GM11168 (cell line): ENCODE results near the gene ASNSD1.

Source experiments
- in situ Hi-C: fragments of 300-500 bp; cut with MboI; formaldehyde crosslinking; loops from one replicate; pipeline ENCODE4 v1.12.0; 2022; ENCODE audit warnings: low sequenced_read_pairs; ENCODE audit not compliant: unreplicated experiment

ASNSD1 gene

DNA sequence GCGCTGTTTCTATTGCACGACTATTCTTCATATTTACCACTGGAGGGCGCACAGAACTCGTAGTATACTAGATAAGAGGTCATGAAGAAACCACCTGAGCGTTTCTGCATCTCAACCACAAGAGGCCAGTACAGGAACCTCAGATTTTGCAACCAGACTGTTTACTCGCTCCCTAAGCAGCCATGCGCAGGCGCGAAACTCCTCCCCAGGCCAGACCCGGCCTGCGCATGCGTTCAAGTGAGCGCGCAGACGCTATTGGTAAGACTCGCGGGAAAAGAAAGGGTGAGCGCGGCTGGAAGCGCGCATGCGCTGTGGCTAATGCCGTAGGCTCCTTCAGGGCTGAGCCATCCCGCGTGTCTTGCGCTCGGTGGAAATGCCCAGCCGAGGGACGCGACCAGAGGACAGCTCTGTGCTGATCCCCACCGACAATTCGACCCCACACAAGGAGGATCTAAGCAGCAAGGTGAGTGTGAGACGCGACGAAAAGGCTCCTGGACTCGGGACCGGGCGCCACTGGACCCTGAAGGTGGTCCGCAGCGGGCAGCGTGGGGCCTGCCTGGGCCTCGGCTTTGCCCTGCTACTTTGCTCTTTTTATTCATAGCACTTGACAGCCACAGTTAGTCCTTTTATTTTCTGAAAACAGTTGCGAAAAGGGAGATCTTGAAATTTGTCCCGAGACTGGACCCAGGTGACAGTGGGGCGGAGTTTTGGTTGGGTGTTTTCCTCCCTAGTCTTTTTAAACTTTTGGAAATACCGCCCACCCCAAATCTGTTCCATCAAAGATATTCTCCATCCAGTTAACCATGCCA lies at the start of gene ASNSD1:
ASNSD1 (plus strand) TSS at position 312 of the 809 bp plus-strand sequence. CDS start 4,674 bp downstream, outside the sequence.
- in situ Hi-C loops: loop anchor here (25.0 kb wide), 1 partner anchor 401 kb away; the partner anchor contains the start of gene MSTN

DNA sequence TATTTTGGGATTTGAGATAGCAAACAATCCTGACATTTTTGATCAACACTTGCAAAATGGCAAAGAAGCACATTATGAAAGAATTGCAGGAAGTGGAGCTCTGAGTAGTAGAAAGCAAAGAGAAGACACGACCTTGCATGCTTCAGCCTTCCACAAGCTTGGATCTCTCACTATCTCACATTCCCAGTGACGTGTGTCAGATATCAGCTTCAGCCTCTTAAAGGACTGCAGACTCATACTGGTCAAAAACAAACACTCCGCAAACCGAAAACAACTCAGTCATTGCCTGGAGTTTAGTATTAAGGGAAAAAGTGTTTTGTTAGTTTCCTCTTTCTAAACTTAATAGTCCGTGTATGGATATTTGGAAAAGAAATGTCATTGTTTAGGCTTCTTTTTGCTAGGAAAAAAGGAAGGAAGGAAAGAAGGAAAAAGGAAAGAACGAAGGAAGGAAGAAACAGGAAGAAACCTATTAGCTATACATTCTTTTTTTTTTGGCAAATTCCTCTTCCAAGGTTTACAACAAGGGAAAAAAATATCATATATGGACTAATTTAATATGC lies 48.1 kb upstream of the ASNSD1 start:
- in situ Hi-C loops: no loop called here

DNA sequence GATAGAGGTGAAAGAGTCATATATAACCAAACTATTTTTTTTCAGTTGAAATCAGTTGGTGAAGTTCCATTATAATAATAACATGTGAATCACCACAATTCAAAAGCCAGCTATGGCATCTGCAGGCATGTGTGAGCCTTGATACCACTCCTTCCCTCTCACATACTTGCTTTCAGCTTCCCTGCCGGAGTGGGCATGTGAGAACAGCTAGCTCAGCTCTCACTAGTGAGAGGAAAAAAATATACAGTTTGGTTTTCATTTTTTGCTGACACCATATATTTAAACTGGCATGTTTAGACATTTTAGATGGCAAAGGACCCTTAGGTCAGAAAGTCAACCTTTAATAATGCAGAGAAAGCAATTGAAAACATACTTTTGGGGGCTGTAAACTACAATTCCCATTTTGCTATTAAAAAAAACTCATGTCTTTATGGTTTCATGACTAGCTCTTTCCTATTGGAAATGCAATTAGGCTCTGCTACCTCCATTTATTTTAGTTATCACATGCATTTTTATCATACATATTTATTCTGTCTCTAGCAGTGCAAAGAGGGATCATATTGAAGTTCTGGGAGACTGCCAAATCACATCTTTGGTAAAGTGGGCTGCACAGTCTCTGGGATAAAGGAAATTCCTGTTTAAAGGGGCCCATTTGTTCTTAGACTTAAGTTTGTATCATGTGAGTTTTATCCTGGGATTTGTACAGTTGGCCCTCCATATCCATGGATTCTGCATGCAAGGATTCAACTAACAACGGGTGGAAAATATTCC lies 47.4 kb upstream of the ASNSD1 start:
- in situ Hi-C loops: no loop called here

- in situ Hi-C loops: no loop called here
Observed at GRCh38 chr2:189614585-189614984, 46.7 kb upstream of the ASNSD1 start.

DNA sequence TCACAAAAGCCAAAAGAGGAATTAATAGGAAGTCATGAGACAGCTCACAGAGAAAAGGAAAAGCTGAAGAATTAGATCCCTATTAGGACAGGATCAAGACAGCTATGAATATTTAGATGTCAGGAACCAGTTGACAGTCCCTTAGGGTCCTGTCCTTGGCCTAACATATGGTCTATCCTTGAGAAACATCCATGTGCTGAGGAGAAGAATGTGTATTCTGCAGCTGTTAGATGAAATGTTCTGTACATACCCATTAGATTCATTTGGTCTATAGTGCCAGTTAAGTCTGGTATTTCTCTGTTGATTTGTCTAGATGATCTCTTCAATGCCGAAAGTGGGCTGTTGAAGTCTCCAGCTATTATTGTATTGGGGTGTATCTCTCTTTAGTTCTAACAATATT lies 43.1 kb upstream of the ASNSD1 start:
- in situ Hi-C loops: no loop called here

DNA sequence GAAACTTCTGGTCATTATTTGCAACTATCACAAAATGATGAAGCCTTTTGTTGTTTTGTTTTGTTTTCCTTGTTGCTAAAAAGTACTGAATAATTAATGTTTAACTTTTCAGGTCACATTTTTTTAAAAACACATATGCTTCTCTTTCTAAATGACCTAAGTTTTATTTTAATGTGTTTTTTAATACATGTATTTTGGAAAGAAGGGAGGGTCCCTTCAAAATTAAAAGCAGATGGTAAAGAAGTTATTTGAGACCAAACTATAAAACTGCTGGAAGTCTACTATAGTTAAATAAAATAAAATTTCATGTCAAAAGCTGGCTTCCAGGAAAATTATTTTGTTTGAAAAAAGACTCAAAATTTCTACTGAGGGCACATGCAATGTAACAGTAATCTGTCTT lies 39.5 kb upstream of the ASNSD1 start:
- in situ Hi-C loops: no loop called here

- in situ Hi-C loops: no loop called here
Observed at GRCh38 chr2:189623049-189623448, 38.2 kb upstream of the ASNSD1 start.

GRCh38 chr2:189624648-189625355 lies 36.5 kb upstream of the ASNSD1 start:
- in situ Hi-C loops: no loop called here

DNA sequence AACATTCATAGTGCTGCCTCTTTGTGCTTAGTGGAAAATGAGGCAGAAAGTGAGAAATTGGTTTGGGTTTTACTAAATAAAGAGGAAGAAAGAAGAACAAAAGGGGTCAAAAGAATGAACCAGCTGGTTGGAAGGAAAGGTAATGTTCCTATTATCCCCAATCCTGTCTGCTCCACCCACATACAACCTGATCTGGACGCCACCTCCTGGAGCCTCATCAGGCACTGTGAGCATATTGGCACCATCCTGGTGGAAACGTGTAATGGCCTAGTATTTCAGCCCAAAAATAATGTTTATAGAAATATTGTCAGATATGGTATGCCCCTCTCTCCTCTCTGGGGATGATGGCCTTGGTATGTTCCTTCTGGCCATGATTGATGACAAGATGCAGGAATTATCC lies 35.6 kb upstream of the ASNSD1 start:
- in situ Hi-C loops: no loop called here

GRCh38 chr2:189627789-189628188 lies 33.5 kb upstream of the ASNSD1 start:
- in situ Hi-C loops: no loop called here

DNA sequence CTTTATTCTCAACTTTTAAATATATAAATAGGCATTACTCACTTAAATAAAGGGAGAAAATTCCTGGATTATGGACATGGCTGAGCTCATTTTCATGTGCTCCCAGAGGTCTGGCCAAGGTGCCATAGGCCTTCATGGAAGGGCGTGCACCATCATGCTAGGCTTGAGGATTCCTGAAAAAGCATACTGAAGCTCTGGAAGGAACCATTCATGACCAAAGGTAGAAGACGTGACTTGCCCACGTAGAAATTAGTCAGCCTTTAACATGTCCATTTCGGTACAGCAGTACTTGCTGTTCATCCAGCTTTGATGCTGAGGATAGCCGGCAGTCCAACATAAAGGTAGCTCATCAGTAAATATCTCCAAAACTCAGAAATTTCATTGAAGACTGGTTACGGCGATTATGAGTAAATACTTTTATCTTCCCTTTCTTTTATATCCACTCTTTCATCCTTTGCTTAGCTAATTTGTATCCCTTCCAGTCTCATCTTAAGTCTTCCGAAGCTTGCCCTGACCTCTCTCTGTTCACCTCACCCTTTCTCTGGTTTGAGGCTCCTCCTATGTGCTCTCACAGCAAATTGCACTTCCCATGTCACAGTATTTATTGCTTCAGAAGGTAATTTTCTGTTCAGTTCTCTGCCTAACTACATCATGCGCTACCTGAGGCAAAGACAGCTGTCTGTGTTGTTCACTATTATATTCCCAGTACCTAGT lies 32.3 kb upstream of the ASNSD1 start:
- in situ Hi-C loops: no loop called here

DNA sequence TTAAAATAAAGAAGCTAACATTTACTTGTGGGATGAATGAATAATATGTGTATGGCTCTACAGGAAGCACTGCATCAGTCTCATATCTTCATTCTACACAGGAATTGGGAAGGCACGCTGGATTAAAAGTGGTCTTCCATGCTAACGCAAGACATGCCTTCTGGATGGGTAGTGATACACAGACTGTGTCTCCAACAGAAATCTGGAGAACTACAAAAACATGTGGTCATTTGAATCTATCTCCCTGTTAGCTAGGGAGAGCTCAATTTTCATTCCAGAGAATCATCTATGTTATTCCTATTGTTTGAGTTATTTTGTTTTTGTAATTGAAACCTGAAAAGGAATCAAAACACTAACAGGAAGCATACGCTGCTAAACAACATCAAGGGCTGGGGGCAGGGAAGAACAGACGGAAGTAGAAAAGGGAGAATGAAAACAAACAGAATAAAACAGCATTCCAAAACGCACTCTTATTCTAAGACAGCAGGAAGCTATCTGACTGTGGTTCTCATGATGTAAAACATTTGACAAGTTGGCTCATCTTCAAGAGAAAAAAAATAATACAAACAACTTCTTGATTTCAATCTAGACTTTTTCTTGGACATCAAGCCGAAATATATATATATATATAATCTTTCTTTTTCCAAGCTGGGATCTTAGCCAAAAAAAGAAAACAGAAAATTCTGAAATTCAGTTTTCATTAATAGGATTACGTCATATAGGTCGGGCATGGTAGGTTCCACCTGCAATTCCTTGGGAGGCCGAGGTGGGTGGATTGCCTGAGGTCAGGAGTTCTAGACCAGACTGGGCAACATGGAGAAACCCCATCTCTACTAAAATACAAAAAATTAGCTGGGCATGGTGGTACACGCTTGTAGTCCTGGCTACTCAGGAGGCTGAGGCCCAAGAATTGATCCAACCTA lies 31.5 kb upstream of the ASNSD1 start:
- in situ Hi-C loops: loop anchor here (10.0 kb wide), 1 partner anchor 55 kb away; no protein-coding TSS in a partner anchor

- in situ Hi-C loops: loop anchor here (10.0 kb wide), 1 partner anchor 57 kb away; no protein-coding TSS in a partner anchor
Observed at GRCh38 chr2:189631849-189632248, 29.4 kb upstream of the ASNSD1 start.

DNA sequence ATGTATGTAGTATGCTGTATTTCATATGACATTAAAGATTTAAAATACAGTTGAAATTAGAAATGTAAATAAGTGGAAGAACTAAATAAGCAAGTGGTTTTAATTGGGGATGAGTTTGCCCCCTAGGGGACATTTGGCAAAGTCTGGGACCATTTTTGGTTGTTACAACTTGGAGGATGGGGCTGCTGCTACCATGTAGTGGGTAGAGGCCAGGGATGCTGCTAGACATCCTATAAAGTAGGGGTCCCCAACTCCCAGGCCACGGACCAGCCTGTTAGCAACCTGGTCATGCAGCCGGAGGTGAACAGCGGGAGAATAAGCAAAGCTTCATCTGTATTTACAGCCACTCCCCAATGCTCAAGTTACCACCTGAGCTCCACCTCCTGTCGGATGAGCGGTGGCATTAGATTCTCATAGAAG lies 27.9 kb upstream of the ASNSD1 start:
- in situ Hi-C loops: loop anchor here (10.0 kb wide), 1 partner anchor 59 kb away; no protein-coding TSS in a partner anchor

DNA sequence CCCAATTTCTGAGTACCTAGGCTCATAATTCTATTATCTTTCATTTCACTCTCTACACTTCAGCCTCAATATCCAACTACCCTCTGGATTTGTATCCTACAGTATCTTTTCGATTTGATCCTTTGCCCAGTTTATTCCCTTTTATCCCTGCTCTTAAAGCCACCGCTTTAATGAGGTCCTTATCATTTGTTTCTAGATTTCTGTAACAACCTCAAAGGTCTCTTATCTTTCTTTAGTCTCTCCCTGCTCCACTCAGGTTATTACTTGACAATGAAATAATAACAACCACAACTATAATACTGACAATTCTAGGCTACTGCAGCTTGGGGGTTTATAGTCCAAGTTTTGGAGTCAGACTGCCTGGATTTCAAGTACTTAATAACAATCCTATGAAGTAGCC lies 25.9 kb upstream of the ASNSD1 start:
- in situ Hi-C loops: loop anchor here (10.0 kb wide), 1 partner anchor 61 kb away; no protein-coding TSS in a partner anchor

- in situ Hi-C loops: loop anchor here (10.0 kb wide), 1 partner anchor 64 kb away; no protein-coding TSS in a partner anchor
Observed at GRCh38 chr2:189638301-189639006, 22.8 kb upstream of the ASNSD1 start.

DNA sequence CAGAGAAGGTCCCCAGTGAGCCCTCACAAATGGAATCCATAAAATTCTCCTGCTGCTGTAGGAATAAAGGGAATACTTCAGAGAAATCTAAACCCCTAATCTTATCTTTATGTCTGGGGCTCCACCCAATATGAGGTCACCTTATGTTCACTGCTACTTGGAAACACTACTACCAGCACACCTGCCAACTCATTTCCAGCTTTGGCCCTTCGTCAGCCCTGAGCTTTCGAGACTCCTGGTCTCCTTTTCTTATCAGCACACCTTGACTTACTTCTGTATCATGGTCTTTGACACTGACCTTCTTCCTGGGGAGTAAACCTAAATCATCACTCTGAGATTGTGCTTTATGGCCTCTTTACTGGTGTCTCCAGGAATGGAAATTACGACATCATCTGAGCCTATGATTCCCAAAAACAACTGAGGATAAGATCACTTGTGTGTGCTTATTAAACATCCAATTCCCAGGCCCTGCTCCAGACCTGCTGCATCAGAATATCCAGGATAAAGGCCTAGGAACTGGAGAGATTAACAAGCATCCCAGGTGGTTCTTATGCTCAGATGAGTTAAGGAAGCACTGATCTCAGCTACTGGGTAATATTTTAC lies 22.2 kb upstream of the ASNSD1 start:
- in situ Hi-C loops: loop anchor here (10.0 kb wide), 1 partner anchor 64 kb away; no protein-coding TSS in a partner anchor
